ENCODE data around the gene TUBGCP3.
A peak's percentile ranks its signal among the peaks of the same experiment; 100 is the strongest.
"Not testable (repeated sequence)": the region's sequence is repeated elsewhere in the genome, so short reads cannot be mapped to it uniquely, and the experiment has no call there.

TUBGCP3 gene

GRCh38 chr13:112525356-112525945 is 62.5 kb downstream of the TUBGCP3 start:
- no peak for DNase-seq

- no peak for DNase-seq
These were observed 65.4 kb downstream of the TUBGCP3 start for GRCh38 chr13:112522578-112522977.

GRCh38 chr13:112521073-112521685 is 66.8 kb downstream of the TUBGCP3 start:
- no peak for DNase-seq

GRCh38 chr13:112519517-112520060 is 68.4 kb downstream of the TUBGCP3 start:
- DNase-seq = no peak

- no peak for DNase-seq
These were observed 71.7 kb downstream of the TUBGCP3 start for GRCh38 chr13:112516218-112516617.

- no peak for DNase-seq
These were observed 74.2 kb downstream of the TUBGCP3 start for GRCh38 chr13:112513761-112514160.

- DNase-seq = no peak
These were observed 76.8 kb downstream of the TUBGCP3 start for GRCh38 chr13:112510987-112511685.

- DNase-seq = peak; percentile 75
These were observed 77.8 kb downstream of the TUBGCP3 start for GRCh38 chr13:112510002-112510780.

GRCh38 chr13:112509190-112509589 is 78.8 kb downstream of the TUBGCP3 start:
- no peak for DNase-seq

GRCh38 chr13:112506046-112506445 is 81.9 kb downstream of the TUBGCP3 start:
- no peak for DNase-seq

- DNase-seq = no peak
These were observed 91.8 kb downstream of the TUBGCP3 start for GRCh38 chr13:112496166-112496565.

- DNase-seq = no peak
These were observed 92.5 kb downstream of the TUBGCP3 start for GRCh38 chr13:112495465-112495864.

- DNase-seq = no peak
These were observed 98.8 kb downstream of the TUBGCP3 start for GRCh38 chr13:112489199-112489598.

GRCh38 chr13:112488343-112489050 is 99.5 kb downstream of the TUBGCP3 start:
- DNase-seq = not testable (repeated sequence)

- DNase-seq = no peak
These were observed 100.8 kb downstream of the TUBGCP3 start for GRCh38 chr13:112487127-112487517.

- no peak for DNase-seq
These were observed 101.4 kb downstream of the TUBGCP3 start for GRCh38 chr13:112486386-112487126.

GRCh38 chr13:112485814-112486213 is 102.1 kb downstream of the TUBGCP3 start:
- DNase-seq = not testable (repeated sequence)

GRCh38 chr13:112483299-112483698 is 104.7 kb downstream of the TUBGCP3 start:
- DNase-seq = no peak

- DNase-seq = no peak
These were observed 106.5 kb downstream of the TUBGCP3 start for GRCh38 chr13:112481458-112481857.

GRCh38 chr13:112479389-112479788 is 108.6 kb downstream of the TUBGCP3 start:
- DNase-seq = no peak

GRCh38 chr13:112477070-112477619 is 110.8 kb downstream of the TUBGCP3 start:
- no peak for DNase-seq

Measured in NCI-H82 (cell line).